Coronary artery (tissue), 2 donors: ENCODE results near the gene PRKN.

Experiments
- DNase-seq: peaks from one replicate; pipeline ENCODE4 v3.0.0-alpha.2; 2017; ENCODE audit warnings: low spot score
- H3K27ac ChIP-seq, 2 donors: fragments of 200-600 bp; sonication (generic); one replicate each; pipeline ENCODE4 v1.5.1; 2016 to 2019
- H3K4me3 ChIP-seq: fragments of 200-600 bp; sonication (generic); 2 replicates; pipeline ENCODE4 v1.5.1; 2016; ENCODE audit warnings: mild to moderate bottlenecking, moderate library complexity
- CTCF ChIP-seq: fragments of 200-600 bp; sonication (generic); IDR thresholded peaks from one replicate; pipeline ENCODE4 v1.5.1; 2019; ENCODE audit warnings: antibody characterized with exemption

The PRKN gene

GRCh38 chr6:161414707-161415106 lies 1312.9 kb downstream of the PRKN start:
- no peak for TF ChIP-seq CTCF
- H3K4me3 ChIP-seq, result no peak overlapping the region
- no peak overlapping the region for H3K27ac ChIP-seq
- no peak for DNase-seq

- H3K4me3 ChIP-seq, result no peak overlapping the region
- no peak overlapping the region for H3K27ac ChIP-seq
- no peak for DNase-seq
- TF ChIP-seq CTCF, result no peak
These were observed 1313.4 kb downstream of the PRKN start for GRCh38 chr6:161414180-161414579.

GRCh38 chr6:161413355-161413771 lies 1314.2 kb downstream of the PRKN start:
- H3K27ac ChIP-seq, result no peak overlapping the region
- no peak overlapping the region for H3K4me3 ChIP-seq
- TF ChIP-seq CTCF, result no peak
- DNase-seq, result no peak

- no peak overlapping the region for H3K4me3 ChIP-seq
- TF ChIP-seq CTCF, result no peak
- H3K27ac ChIP-seq, result no peak overlapping the region
- no peak for DNase-seq
These were observed 1314.8 kb downstream of the PRKN start for GRCh38 chr6:161412795-161413194.

- Histone ChIP-seq H3K27ac (no peak overlapping the region), H3K4me3 (no peak overlapping the region)
- TF ChIP-seq CTCF, result no peak
These were observed 1316.2 kb downstream of the PRKN start for GRCh38 chr6:161411265-161411944.

GRCh38 chr6:161410736-161411135 lies 1316.8 kb downstream of the PRKN start:
- TF ChIP-seq CTCF, result no peak
- Histone ChIP-seq H3K27ac (no peak overlapping the region), H3K4me3 (no peak overlapping the region)
- DNase-seq, result no peak

More at GRCh38 chr6:161411265-161411944, 1316.2 kb downstream of the PRKN start:
- DNase-seq, result no peak

- Histone ChIP-seq H3K27ac (no peak overlapping the region), H3K4me3 (no peak overlapping the region)
- TF ChIP-seq CTCF, result no peak
- no peak for DNase-seq
These were observed 1317.5 kb downstream of the PRKN start for GRCh38 chr6:161410076-161410475.
